G401 (cell line): ENCODE measurements around the gene LPXN. TPM values are rescaled to one million over a fixed set of nuclear protein-coding genes. Genes with fewer than 3 reads are reported as not detected.

Source experiments
- DNase-seq: peaks from one replicate; pipeline ENCODE4 v3.0.0-alpha.2; 2015; ENCODE audit warnings: low spot score
- in situ Hi-C: cut with HindIII; loops from 2 replicates; pipeline ENCODE4 v1.10.0; 2016; ENCODE audit warnings: low sequenced_read_pairs, mixed read lengths
- total RNA-seq: library from RNA; depleted of rRNA; stranded (reverse); fragments of >200 nt; shearing (Covaris generic); gene quantifications from 2 replicates; pipeline ENCODE4 v1.2.3, GENCODE V29; 2014; rRNA removed

Gene LPXN
- 0.78 and 1.5 TPM in 2 replicates for total RNA-seq

GRCh38 chr11:58575377-58576020 is at the start of gene LPXN:
Gene LPXN (minus strand): TSS chr11:58575856. CDS start chr11:58575772, 84 bp downstream.
- in situ Hi-C loops, result no loop called here
- DNase-seq, result no peak

- in situ Hi-C loops, result no loop called here
These were observed 49.4 kb upstream of the LPXN start for GRCh38 chr11:58625086-58625485.

DNA sequence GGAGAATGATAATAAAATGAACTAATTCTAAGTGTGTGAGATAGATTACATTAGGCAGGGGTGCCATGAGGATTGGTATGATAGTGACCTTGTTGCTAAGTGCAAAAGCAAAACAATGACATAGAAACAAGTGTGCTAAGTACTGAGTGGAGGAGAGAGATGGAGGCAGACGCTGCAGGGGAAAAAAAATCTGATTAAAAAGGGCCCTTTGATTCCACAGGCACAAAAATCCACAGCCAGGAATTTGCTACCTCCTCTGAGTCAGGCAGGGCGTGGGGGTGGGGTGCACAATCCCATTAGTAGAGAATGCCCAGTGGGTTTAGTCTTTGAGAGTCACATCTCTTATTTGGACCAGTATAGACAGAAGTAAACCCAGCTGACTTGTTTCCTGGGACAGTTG is 46.7 kb upstream of the LPXN start, which contains the start of gene CNTF:
CNTF (plus strand) TSS at position 322 of the 400 bp plus-strand sequence. CDS start 88 bp downstream, outside the sequence.
- DNase-seq, result no peak
- in situ Hi-C loops, result no loop called here

More at GRCh38 chr11:58625086-58625485, 49.4 kb upstream of the LPXN start:
- DNase-seq, result no peak

- no peak for DNase-seq
- in situ Hi-C loops, result no loop called here
These were observed 46.1 kb upstream of the LPXN start for GRCh38 chr11:58621586-58622262.

GRCh38 chr11:58617976-58618557 is 42.4 kb upstream of the LPXN start:
- DNase-seq, result no peak
- in situ Hi-C loops, result no loop called here

- DNase-seq, result no peak
- in situ Hi-C loops, result no loop called here
These were observed 40.9 kb upstream of the LPXN start for GRCh38 chr11:58616594-58616993.

- in situ Hi-C loops, result no loop called here
- no peak for DNase-seq
These were observed 39.9 kb upstream of the LPXN start for GRCh38 chr11:58615559-58615958.

DNA sequence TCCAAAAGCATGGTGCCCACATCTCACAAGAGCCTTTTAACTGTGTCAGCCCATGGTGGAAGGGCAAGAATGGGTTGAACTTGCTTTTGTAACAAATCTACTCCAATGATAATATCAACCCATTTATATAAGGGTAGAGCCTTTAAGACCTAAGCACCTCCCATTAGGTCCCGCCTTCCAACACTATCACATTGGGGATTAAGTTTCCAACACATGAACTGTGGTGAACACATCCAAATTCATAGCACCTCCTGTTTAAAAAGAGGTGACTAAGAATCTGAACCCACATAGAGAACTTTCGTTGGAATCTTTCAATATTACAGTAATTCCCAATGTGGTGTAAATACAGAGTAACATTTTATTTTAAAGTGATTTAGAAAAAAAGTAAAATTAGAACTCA is 37.6 kb upstream of the LPXN start:
- in situ Hi-C loops, result no loop called here
- no peak for DNase-seq

DNA sequence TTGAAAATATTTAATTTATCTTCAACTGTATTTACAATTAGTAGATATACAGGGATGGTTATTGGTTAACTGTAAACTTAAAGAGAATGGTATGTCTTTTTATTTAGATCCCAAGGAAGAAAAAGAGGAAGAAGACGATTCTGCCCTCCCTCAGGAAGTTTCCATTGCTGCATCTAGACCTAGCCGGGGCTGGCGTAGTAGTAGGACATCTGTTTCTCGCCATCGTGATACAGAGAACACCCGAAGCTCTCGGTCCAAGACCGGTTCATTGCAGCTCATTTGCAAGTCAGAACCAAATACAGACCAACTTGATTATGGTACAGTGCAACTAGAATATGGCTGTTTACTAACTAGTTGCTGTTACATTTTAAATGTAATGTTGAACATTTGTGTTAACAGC is 34.1 kb upstream of the LPXN start:
- in situ Hi-C loops, result no loop called here
- DNase-seq, result no peak

- in situ Hi-C loops, result no loop called here
- no peak for DNase-seq
These were observed 32.7 kb upstream of the LPXN start for GRCh38 chr11:58608331-58608730.

DNA sequence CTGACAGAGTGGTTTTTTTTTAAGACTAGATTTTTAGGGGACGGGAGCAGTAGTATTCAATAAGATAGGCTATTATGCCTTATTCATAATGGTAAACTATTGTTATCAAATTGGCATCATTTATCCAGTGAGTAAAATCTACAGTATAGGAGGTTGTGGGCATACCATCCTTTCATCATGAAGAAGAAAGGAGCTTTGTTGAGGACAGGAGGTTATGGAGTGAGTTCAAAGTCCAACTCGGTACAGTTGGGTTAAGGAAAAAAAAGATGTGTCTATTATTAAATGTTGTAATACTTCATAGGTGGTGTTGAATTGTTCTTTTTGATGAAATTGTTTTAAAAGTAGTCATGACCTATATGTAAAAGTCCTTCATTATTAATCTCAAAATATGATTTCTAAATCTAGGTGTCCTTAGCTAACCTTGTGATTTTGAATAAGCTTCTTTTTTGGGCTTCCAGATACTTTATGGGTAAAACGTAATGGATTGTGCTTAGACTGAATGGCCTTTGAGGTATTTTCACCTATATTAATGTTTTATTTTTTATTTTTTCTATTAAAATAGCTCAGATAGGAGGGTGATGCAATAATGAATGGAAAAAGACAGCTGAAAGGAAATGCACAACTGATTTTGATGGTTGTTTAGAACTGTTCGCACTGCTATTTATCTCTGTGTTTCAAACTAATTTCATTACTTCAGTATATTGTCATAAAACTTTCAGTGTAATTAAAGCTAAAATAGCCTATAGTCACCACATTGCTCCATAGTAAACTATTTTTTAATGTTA is 31.5 kb upstream of the LPXN start:
- in situ Hi-C loops, result no loop called here
- no peak for DNase-seq

DNA sequence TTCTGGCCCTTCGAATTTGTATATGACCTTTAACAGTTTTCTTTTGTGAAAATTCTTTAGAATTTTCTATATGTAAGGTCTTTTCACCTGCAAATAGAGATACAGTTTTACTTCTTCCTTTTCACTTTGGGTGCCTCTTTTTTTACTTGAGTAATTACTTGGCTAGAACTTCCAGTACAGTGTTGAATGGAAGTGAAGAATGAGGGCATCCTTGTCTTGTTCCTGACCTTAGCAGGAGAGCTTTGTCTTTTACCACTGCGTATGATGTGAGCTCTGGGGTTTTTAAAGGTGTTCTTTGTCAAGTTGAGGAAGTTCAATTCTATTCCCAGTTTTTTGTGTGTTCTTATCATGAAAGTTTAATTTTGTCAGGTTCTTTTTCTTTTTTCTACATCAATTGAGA is 24.9 kb upstream of the LPXN start:
- in situ Hi-C loops, result no loop called here
- no peak for DNase-seq

GRCh38 chr11:58597486-58598144 is 22.0 kb upstream of the LPXN start:
- in situ Hi-C loops, result no loop called here
- no peak for DNase-seq

DNA sequence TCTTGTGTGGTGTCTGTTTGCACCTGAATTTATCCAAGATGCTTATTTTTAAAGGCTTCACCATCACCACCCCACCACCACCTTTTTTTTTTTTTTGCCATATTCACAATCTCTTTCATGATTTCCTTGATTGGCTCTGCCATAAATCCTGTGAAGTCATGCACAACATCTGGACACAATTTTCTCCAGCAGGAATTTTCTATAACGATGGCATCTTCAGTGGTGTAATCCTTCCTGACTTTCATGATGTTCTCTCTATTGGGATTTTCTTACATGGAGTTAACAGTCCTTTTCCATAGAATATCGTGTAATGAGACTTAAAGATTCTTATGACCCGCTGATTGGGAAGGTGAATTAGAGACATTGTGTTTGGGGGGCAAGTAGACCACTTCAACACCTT is 21.0 kb upstream of the LPXN start:
- no peak for DNase-seq
- in situ Hi-C loops, result no loop called here

DNA sequence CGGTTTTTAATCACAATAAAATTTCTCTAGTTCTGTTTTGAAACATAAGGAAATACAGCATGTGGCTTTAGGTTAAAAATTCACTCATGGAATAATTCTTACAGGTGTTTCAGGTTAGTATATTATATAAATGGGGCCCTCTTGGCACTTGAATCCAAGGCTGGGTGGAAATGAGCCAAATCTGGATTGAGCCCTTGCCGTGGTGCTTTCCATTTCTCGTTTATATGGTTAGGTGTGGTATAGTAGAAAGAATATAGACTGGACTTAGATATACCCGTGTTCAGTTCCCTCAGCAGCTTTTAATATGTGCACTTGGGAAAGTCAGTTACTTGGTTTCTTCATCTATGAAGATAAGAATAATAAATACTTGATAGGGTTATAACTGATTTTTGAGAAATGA is 19.2 kb upstream of the LPXN start:
- no peak for DNase-seq
- in situ Hi-C loops, result no loop called here

DNA sequence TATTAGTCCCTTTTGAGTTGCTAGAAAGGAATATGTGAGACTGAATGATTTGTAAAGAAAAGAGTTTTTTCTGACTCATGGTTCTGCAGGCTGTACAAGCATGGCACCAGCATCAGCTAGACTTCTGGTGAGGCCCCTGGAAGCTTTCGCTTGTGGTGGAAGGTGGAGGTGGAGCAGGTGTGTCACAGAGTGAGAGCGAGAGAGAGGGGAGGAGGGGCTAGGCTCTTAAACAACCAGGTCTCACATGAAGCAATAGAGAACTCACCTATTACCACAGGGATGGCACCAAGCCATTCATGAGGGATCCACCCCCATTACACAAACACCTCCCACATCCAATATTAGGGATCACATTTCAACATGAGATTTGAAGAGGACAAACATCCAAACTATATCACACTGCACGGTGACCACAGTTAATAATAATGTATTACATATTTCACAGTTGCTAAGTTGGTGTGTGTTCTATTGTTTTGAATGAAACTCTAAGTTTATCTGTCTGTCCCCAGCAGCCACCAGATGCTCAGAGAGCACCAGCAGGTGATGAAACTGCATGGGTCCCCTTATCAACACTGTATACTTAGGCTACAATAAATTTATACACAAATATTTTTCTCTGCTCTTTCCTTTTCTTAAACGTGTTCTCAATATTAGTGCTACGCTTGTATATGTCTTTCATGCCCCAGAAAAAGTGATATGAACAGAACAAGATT is 17.3 kb upstream of the LPXN start:
- DNase-seq, result no peak
- in situ Hi-C loops, result no loop called here

DNA sequence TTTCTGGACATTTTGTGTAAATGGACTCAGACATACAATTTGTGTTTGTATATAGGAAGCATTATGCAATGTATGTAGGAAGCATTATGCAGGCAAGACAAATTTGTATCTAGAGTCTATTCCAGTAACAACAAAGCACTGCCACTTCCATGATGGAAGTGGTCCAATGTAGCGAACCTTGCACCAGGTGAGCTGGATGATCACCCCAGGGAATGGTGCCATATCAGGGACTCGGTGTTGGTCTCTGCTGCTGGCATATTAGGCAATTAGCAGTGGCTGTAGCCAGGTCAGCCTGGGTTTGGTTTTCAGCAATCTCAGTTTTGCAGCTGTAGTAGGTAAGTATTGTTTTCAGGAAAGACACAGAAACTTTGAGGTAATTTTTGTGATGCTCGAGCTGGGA is 16.0 kb upstream of the LPXN start:
- in situ Hi-C loops, result no loop called here
- no peak for DNase-seq

- in situ Hi-C loops, result no loop called here
- DNase-seq, result no peak
These were observed 11.3 kb upstream of the LPXN start for GRCh38 chr11:58586998-58587397.

GRCh38 chr11:58582437-58582836 is 6.8 kb upstream of the LPXN start:
- no peak for DNase-seq
- in situ Hi-C loops, result no loop called here
